Common myeloid progenitor, CD34-positive (primary cell): ENCODE data around the gene RRAS.

ENCODE experiments used
- CTCF ChIA-PET: fragments of 350-600 bp; sonication (Branson Sonifier 250); formaldehyde crosslinking; loops from one replicate; lab custom pipeline; 2021; ENCODE audit warnings: antibody characterized with exemption; lab: Charles Lee
- POLR2A ChIA-PET: fragments of 350-600 bp; sonication (Branson Sonifier 250); formaldehyde crosslinking; loops from one replicate; lab custom pipeline; 2021; ENCODE audit warnings: antibody characterized with exemption; lab: Charles Lee
- DNase-seq, 3 donors: peaks; one replicate each; pipeline versions ENCODE4 v3.0.0 to v3.0.0-alpha.2; 2013
- H3K27ac ChIP-seq, 2 experiments: 1 replicate in 1 of 2; 2 replicates in 1 of 2; pipeline ENCODE4 v1.7.0; 2013; ENCODE audit warnings: inconsistent platforms in 2 of 2, low read length in 2 of 2, mild to moderate bottlenecking in 2 of 2, low read depth in 1 of 2, moderate library complexity in 1 of 2; ENCODE audit not compliant: severe bottlenecking in 2 of 2, insufficient read depth in 1 of 2, poor library complexity in 1 of 2
- H3K27me3 ChIP-seq, 5 experiments: replicated peaks in 2 of 5; 1 replicate in 3 of 5; 2 replicates in 2 of 5; pipeline versions ENCODE4 v1.6.1 to v1.7.0; 2013; ENCODE audit warnings: low read length in 4 of 5, mild to moderate bottlenecking in 2 of 5, moderate library complexity in 2 of 5, inconsistent platforms in 1 of 5; ENCODE audit not compliant: insufficient read depth in 5 of 5, control insufficient read depth in 4 of 5
- H3K36me3 ChIP-seq, 4 experiments: 1 replicate in 2 of 4; 2 replicates in 2 of 4; pipeline versions ENCODE4 v1.6.1 to v1.7.0; 2013; ENCODE audit warnings: low read length in 3 of 4, control low read depth in 1 of 4, mild to moderate bottlenecking in 1 of 4; ENCODE audit not compliant: control insufficient read depth in 4 of 4, insufficient read depth in 4 of 4
- H3K4me1 ChIP-seq, 4 experiments: 1 replicate in 3 of 4; 2 replicates in 1 of 4; pipeline versions ENCODE4 v1.6.1 to v1.7.1; 2013; ENCODE audit warnings: low read length in 3 of 4, mild to moderate bottlenecking in 3 of 4, control low read depth in 1 of 4, inconsistent platforms in 1 of 4, moderate library complexity in 1 of 4; ENCODE audit not compliant: control insufficient read depth in 4 of 4, insufficient read depth in 4 of 4; ENCODE audit errors: control extremely low read depth in 1 of 4
- H3K4me3 ChIP-seq, 7 experiments: 1 replicate in 4 of 7; 2 replicates in 3 of 7; pipeline versions ENCODE4 v1.5.1 to v1.7.0; 2013; ENCODE audit warnings: mild to moderate bottlenecking in 7 of 7, low read length in 6 of 7, moderate library complexity in 6 of 7, inconsistent platforms in 2 of 7, low read depth in 2 of 7, control low read depth in 1 of 7; ENCODE audit not compliant: insufficient read depth in 4 of 7, control insufficient read depth in 1 of 7; ENCODE audit errors: extremely low read depth in 1 of 7
- H3K9me3 ChIP-seq, 5 experiments: 1 replicate in 4 of 5; 2 replicates in 1 of 5; pipeline versions ENCODE4 v1.6.1 to v1.7.1; 2013; ENCODE audit warnings: low read length in 4 of 5, mild to moderate bottlenecking in 2 of 5, inconsistent platforms in 1 of 5, low read depth in 1 of 5, moderate library complexity in 1 of 5; ENCODE audit not compliant: control insufficient read depth in 4 of 5, insufficient read depth in 2 of 5; ENCODE audit errors: control extremely low read depth in 1 of 5
- WGBS: methylation state at CpG from one replicate; pipeline ENCODE4 v1.1.5; 2013; ENCODE audit not compliant: insufficient coverage; 5-methylcytosine and 5-hydroxymethylcytosine counted together

Gene RRAS

DNA sequence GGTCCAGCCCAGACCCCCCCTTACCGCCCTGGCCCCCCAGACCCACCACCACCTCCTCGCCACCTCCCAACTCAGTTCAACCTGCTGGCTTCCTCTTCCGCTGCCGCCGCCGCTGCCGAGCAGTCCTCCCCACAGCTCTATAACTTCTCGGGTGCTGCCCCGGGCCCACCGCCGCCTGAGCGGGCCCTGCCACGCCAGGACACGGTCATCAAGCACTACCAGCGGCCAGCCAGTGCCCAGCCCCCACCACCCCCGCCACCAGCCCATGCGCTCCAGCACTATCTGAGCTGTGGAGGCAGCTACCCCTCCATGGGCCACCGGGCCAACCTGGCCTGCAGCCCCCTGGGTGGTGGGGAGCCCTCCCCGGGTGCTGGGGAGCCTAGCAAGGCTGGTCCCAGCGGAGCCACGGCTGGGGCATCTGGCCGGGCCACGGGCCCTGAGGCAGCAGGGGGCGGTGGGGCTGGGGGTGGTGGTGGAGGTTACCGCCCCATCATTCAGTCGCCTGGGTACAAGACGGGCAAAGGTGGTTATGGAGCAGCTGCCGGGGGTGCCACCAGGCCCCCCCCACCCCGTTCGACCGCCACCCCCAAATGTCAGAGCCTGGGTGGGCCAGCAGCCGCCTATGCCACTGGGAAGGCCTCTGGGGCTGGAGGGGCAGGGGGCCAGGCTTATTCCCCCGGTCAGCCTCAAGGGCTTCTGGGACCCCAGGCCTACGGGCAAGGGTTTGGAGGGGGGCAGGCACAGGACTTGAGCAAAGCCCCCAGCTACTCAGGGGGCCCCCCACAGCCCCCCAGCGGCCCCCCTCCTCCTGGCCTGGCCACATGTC, 44.7 kb downstream of the RRAS start:
- H3K4me3 ChIP-seq: no peak overlapping the region
- ChIA-PET CTCF (interaction anchor here (0.6 to 1.0 kb wide), 2 partner anchors 76 to 121 kb away, joined by 3 to 4 read pairs; partner anchors contain the start of gene FLT3LG), POLR2A (interaction anchor here (0.6 kb wide), 1 partner anchor 15 kb away, joined by 3 read pairs; the partner anchor contains the start of gene NOSIP)
- no peaks in the 10 kb centered on the region for H3K9me3 ChIP-seq
- peaks cover 6 to 60% (median 42%) of the 10 kb centered on the region in 4 experiments for H3K36me3 ChIP-seq
- WGBS: 94% methylated on average over 15 of the region's 35 CpGs
- no peaks in the 10 kb centered on the region for H3K27me3 ChIP-seq
- peaks cover 0 to 27% (median 22%) of the 10 kb centered on the region in 4 experiments for H3K4me1 ChIP-seq
- no peak for DNase-seq
- H3K27ac ChIP-seq: no peak overlapping the region

GRCh38 chr19:49594157-49594992, 45.6 kb downstream of the RRAS start:
- Histone ChIP-seq H3K4me3 (no peak overlapping the region), H3K9me3 (no peaks in the 10 kb centered on the region), H3K27ac (peak overlapping the region in 1 of 2 experiments; percentile 61), H3K36me3 (peaks cover 2 to 52% (median 33%) of the 10 kb centered on the region in 4 experiments), H3K4me1 (peaks cover 0 to 29% (median 26%) of the 10 kb centered on the region in 4 experiments), H3K27me3 (no peaks in the 10 kb centered on the region)
- ChIA-PET CTCF (interaction anchor here (0.6 to 1.5 kb wide), 4 partner anchors 11 to 121 kb away, joined by 3 to 4 read pairs (median 3); partner anchors contain the start of gene FLT3LG), POLR2A (interaction anchor here (0.6 to 5.2 kb wide), 2 partner anchors 14 to 47 kb away, joined by 3 to 28 read pairs; partner anchors contain the start of genes NOSIP, RRAS and SCAF1)
- 97% methylated on average over 33 of the region's 35 CpGs for WGBS
- no peak for DNase-seq

- 11% methylated on average over 19 of the region's 27 CpGs for WGBS
- ChIA-PET POLR2A (interaction anchor here (5.2 kb wide), 1 partner anchor 48 kb away, joined by 28 read pairs; the partner anchor contains the start of genes RRAS and SCAF1), CTCF (interaction anchor here (0.9 to 1.5 kb wide), 4 partner anchors 10 to 24 kb away, joined by 3 read pairs; partner anchors contain the start of gene NOSIP)
- H3K36me3 ChIP-seq: peaks cover 2 to 43% (median 26%) of the 10 kb centered on the region in 4 experiments
- peak overlapping the region in 1 of 2 experiments; percentile 79 for H3K27ac ChIP-seq
- H3K9me3 ChIP-seq: no peaks in the 10 kb centered on the region
- peaks cover 0 to 30% (median 27%) of the 10 kb centered on the region in 4 experiments for H3K4me1 ChIP-seq
- no peaks in the 10 kb centered on the region for H3K27me3 ChIP-seq
- peak overlapping the region in 6 of 7 experiments; percentile 46 to 96 (median 90) for H3K4me3 ChIP-seq
- peak; percentile 90 to 93 (median 93) for DNase-seq
These were observed 46.5 kb downstream of the RRAS start for GRCh38 chr19:49593233-49594113.

- Histone ChIP-seq H3K27ac (peak overlapping the region in 1 of 2 experiments; percentile 79), H3K4me3 (peak overlapping the region; percentile 79 to 96 (median 89)), H3K27me3 (no peaks in the 10 kb centered on the region), H3K9me3 (no peaks in the 10 kb centered on the region), H3K4me1 (peaks cover 0 to 30% (median 27%) of the 10 kb centered on the region in 4 experiments), H3K36me3 (peaks cover 2 to 38% (median 23%) of the 10 kb centered on the region in 4 experiments)
- ChIA-PET CTCF (interaction anchor here (0.9 to 1.5 kb wide), 3 partner anchors 13 to 25 kb away, joined by 3 read pairs; partner anchors contain the start of gene NOSIP), POLR2A (interaction anchor here (1.0 to 5.2 kb wide), 2 partner anchors 48 to 84 kb away, joined by 3 to 28 read pairs; partner anchors contain the start of genes RRAS and SCAF1)
- DNase-seq: no peak
- WGBS: 10% methylated on average over 24 of the region's 28 CpGs
These were observed 47.3 kb downstream of the RRAS start for GRCh38 chr19:49592486-49593232.

GRCh38 chr19:49591731-49592485, 48.0 kb downstream of the RRAS start:
- CTCF ChIA-PET: no interaction called here
- POLR2A ChIA-PET: interaction anchor here (0.6 to 5.2 kb wide), 3 partner anchors 20 to 84 kb away, joined by 3 to 28 read pairs (median 3); partner anchors contain the start of genes RRAS and SCAF1
- Histone ChIP-seq H3K36me3 (peaks cover 2 to 30% (median 17%) of the 10 kb centered on the region in 4 experiments), H3K27ac (peak overlapping the region in 1 of 2 experiments; percentile 79), H3K4me1 (peaks cover 0 to 30% (median 27%) of the 10 kb centered on the region in 4 experiments), H3K4me3 (peak overlapping the region; percentile 79 to 96 (median 89)), H3K27me3 (no peaks in the 10 kb centered on the region), H3K9me3 (no peaks in the 10 kb centered on the region)
- WGBS: 0% methylated on average over 31 of the region's 51 CpGs
- peak; percentile 34 to 73 (median 47) for DNase-seq
